Natural killer cell (primary cell): ENCODE measurements around the gene DIAPH1. TPM values are rescaled to one million over a fixed set of nuclear protein-coding genes. Genes with fewer than 3 reads are reported as not detected.
A peak's percentile ranks its signal among the peaks of the same experiment; 100 is the strongest.

Experiments used
- ATAC-seq, 3 donors: fragments of 150-1000 bp in 2 of 3; fragments of 200-7000 bp in 1 of 3; cut with Tn5 transposase; 1 replicate in 1 of 3; 2 replicates in 2 of 3; pipeline ENCODE4 v1.10.0; 2021; ENCODE audit warnings: mild to moderate bottlenecking in 2 of 3, moderate library complexity in 2 of 3
- DNase-seq, 2 donors: peaks; one replicate each; pipeline versions ENCODE4 v3.0.0 to v3.0.0-alpha.2; 2013 to 2021; ENCODE audit warnings: mixed read lengths in 1 of 2
- H3K27ac ChIP-seq: one replicate; pipeline ENCODE4 v1.5.1; 2013; ENCODE audit warnings: mild to moderate bottlenecking, low read length
- H3K27me3 ChIP-seq: one replicate; pipeline ENCODE4 v1.6.1; 2013; ENCODE audit warnings: low read length; ENCODE audit not compliant: control insufficient read depth, insufficient read depth
- H3K36me3 ChIP-seq: one replicate; pipeline ENCODE4 v1.6.1; 2013; ENCODE audit warnings: low read length; ENCODE audit not compliant: control insufficient read depth, insufficient read depth
- H3K4me1 ChIP-seq: one replicate; pipeline ENCODE4 v1.6.1; 2013; ENCODE audit warnings: low read length; ENCODE audit not compliant: control insufficient read depth, insufficient read depth
- H3K4me3 ChIP-seq: one replicate; pipeline ENCODE4 v1.5.1; 2013; ENCODE audit warnings: low read length
- H3K9me3 ChIP-seq: one replicate; pipeline ENCODE4 v1.6.1; 2013; ENCODE audit warnings: low read length; ENCODE audit not compliant: control insufficient read depth, insufficient read depth
- H3K27ac Mint-ChIP-seq, 2 donors: one replicate each; pipeline ENCODE4 v1.8.0; 2022; ENCODE audit warnings: mild to moderate bottlenecking in 2 of 2, mixed read lengths in 2 of 2, moderate library complexity in 1 of 2
- H3K27me3 Mint-ChIP-seq, 2 donors: one replicate each; pipeline ENCODE4 v1.8.0; 2022; ENCODE audit warnings: low read depth in 2 of 2, mixed read lengths in 2 of 2
- H3K36me3 Mint-ChIP-seq: one replicate; pipeline ENCODE4 v1.8.0; 2022; ENCODE audit warnings: mixed read lengths
- H3K4me1 Mint-ChIP-seq, 2 donors: one replicate each; pipeline ENCODE4 v1.8.0; 2022; ENCODE audit warnings: mixed read lengths in 2 of 2
- H3K4me3 Mint-ChIP-seq: one replicate; pipeline ENCODE4 v1.8.0; 2022; ENCODE audit warnings: mild to moderate bottlenecking, moderate library complexity, mixed read lengths
- H3K9me3 Mint-ChIP-seq, 2 donors: one replicate each; pipeline ENCODE4 v1.8.0; 2022; ENCODE audit warnings: mixed read lengths in 2 of 2
- WGBS: methylation state at CpG from one replicate; pipeline ENCODE4 v1.1.7; 2013; ENCODE audit warnings: missing lambda C conversion rate; ENCODE audit not compliant: insufficient coverage; 5-methylcytosine and 5-hydroxymethylcytosine counted together
- intact Hi-C: fragments of 100-400 bp; cut with micrococcal nuclease; formaldehyde crosslinking; loops from one replicate; pipeline ENCODE4 v1.14.2; 2022
- total RNA-seq, 4 donors: library from RNA; stranded (reverse); fragments of 120-200 nt in 1 of 4; gene quantifications; one replicate each; pipeline versions ENCODE4 v1.2.3 to v1.2.4, GENCODE V29; 2013 to 2022
- TF ChIP-seq, protein P1 (sequence below): fragments of 200-600 bp; IDR thresholded peaks from one replicate; pipeline ENCODE4 v1.8.0; 2022; ENCODE audit warnings: antibody characterized with exemption

The DIAPH1 gene
- total RNA-seq, 3 donors from 2014 or later (not counting 1 experiment from before 2014, with no cell fraction given): 410 to 456 (median 419) TPM

DNA sequence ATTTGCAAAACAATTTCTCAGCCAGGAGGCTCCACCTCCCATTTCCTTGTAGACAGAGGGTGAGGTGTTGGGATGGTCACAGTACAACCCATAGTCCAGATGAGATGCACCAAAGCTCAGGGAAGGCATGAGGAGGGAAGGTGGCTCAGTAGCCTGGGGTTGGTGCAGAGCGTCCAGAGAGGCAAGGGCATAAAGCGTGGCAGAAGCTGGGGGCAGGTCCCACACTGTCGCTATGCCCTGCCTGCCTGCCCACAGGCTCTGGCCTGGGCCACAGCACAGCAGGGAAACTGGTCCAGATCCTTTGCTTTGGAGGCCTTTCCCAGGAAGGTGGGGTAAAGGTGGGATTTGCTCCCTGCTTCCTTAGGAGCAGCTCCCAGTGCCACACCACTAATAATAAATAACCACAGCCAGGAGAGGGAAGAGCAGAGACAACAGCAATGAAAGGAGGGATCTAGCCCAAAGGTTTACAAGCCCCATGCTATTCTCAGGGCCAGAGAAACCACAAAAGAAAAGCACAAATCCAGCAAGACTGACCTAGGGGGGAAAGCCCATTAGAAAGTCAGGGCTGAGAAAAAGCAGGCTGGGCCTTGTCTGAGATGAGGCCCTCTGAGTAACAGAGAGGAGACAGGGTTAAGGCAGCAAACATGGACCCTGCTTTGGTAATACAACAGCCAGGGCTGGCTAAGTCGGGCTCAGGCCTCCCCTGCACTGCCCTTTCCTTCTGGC is 102.7 kb downstream of the DIAPH1 start:
- intact Hi-C loops: no loop called here
- H3K9me3 ChIP-seq: no peaks in the 10 kb centered on the region
- no peak for ATAC-seq
- peaks cover 53% of the 10 kb centered on the region for H3K4me1 ChIP-seq
- no peaks in the 10 kb centered on the region for H3K9me3 Mint-ChIP-seq
- no peak for DNase-seq
- H3K4me1 Mint-ChIP-seq: peaks cover 61 to 68% of the 10 kb centered on the region in 2 donors
- no peaks in the 10 kb centered on the region for H3K27me3 Mint-ChIP-seq
- H3K27ac ChIP-seq: no peak overlapping the region
- peaks cover 59% of the 10 kb centered on the region for H3K36me3 ChIP-seq
- H3K27me3 ChIP-seq: no peaks in the 10 kb centered on the region
- H3K4me3 Mint-ChIP-seq: no peak overlapping the region
- H3K4me3 ChIP-seq: no peak overlapping the region
- peak overlapping the region; percentile 74 to 82 for H3K27ac Mint-ChIP-seq
- 91% methylated on average over 4 of the region's 4 CpGs for WGBS
- peaks cover 15% of the 10 kb centered on the region for H3K36me3 Mint-ChIP-seq
- TF ChIP-seq, protein P1, sequence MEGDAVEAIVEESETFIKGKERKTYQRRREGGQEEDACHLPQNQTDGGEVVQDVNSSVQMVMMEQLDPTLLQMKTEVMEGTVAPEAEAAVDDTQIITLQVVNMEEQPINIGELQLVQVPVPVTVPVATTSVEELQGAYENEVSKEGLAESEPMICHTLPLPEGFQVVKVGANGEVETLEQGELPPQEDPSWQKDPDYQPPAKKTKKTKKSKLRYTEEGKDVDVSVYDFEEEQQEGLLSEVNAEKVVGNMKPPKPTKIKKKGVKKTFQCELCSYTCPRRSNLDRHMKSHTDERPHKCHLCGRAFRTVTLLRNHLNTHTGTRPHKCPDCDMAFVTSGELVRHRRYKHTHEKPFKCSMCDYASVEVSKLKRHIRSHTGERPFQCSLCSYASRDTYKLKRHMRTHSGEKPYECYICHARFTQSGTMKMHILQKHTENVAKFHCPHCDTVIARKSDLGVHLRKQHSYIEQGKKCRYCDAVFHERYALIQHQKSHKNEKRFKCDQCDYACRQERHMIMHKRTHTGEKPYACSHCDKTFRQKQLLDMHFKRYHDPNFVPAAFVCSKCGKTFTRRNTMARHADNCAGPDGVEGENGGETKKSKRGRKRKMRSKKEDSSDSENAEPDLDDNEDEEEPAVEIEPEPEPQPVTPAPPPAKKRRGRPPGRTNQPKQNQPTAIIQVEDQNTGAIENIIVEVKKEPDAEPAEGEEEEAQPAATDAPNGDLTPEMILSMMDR: no peak

DNA sequence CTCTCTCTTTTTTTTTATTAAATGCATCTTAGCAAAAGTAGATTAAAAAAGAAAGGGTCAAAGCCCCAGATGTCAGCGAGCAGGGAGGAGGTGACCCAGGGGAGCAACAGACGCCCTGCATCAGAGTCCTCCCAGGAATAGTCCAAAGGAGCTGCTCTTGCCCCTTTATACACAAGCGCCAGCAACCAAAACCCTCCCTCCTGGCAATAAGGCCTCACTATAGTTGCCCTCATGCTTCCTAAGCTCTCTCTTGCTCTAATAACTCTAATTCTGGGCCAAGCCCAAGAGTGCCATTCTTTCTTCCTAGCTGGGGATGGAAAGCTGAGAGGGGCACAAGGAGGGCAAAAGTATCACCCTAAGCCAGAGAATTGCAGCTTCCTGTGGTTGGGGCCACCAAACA is 103.7 kb downstream of the DIAPH1 start:
- 71% methylated on average over 3 of the region's 3 CpGs for WGBS
- Histone ChIP-seq H3K36me3 (peaks cover 51% of the 10 kb centered on the region), H3K4me3 (no peak overlapping the region), H3K4me1 (peaks cover 53% of the 10 kb centered on the region), H3K9me3 (no peaks in the 10 kb centered on the region), H3K27ac (peak overlapping the region; percentile 30), H3K27me3 (no peaks in the 10 kb centered on the region)
- DNase-seq (no peak), ATAC-seq (no peak)
- TF ChIP-seq, protein P1: no peak
- Mint-ChIP-seq H3K36me3 (peaks cover 15% of the 10 kb centered on the region), H3K4me1 (peaks cover 61 to 62% of the 10 kb centered on the region in 2 donors), H3K9me3 (no peaks in the 10 kb centered on the region), H3K27me3 (no peaks in the 10 kb centered on the region), H3K27ac (peak overlapping the region; percentile 74 to 82), H3K4me3 (peak overlapping the region; percentile 65)
- intact Hi-C loops: no loop called here

DNA sequence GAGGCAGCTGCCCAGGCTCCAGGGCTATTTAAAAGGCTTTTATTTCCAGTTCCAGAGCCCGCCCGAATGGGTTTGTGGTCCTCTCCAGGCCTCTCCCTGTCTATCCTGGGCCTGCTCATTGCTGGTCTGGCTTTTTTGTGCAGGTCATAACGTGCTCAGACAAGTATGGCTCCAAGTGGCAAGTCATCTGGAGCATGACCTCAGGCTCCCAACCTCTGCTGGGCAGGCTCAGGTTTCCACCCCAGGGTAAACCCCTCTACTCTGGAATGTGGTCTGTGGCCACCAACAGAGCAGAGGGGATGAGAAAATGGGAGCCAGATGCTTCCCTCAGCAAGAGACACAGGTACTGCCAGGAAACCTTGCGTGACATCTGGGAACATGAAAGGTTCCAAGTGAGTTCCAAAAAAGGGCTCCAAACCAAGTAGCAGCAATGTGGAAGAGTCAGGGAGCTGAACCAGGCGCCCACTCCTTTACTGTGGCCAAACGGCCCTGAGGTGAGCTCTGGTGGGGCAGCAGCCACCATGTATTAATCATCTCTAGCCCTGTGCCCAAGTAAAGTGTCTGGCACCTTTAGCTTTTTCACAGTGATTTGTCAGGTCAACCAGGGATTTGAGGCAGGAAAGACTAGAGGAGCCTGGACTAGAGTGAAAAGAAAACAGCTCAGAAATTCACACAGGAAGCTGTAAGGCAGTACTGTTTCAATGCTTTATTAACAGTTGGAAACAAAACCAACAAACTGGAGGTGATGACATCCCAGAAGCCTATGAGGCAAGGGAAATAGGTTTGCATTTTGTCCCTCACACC is 104.3 kb downstream of the DIAPH1 start:
- peaks cover 15% of the 10 kb centered on the region for H3K36me3 Mint-ChIP-seq
- peak overlapping the region; percentile 28 for H3K27ac ChIP-seq
- TF ChIP-seq, protein P1: no peak
- no peak overlapping the region for H3K4me3 ChIP-seq
- H3K4me1 ChIP-seq: peaks cover 53% of the 10 kb centered on the region
- H3K4me3 Mint-ChIP-seq: peak overlapping the region; percentile 95
- no peaks in the 10 kb centered on the region for H3K27me3 Mint-ChIP-seq
- ATAC-seq (peak; percentile 41 to 54 (median 41)), DNase-seq (no peak)
- no peaks in the 10 kb centered on the region for H3K9me3 ChIP-seq
- H3K36me3 ChIP-seq: peaks cover 46% of the 10 kb centered on the region
- no peaks in the 10 kb centered on the region for H3K27me3 ChIP-seq
- intact Hi-C loops: loop anchor here (5.0 kb wide), 2 partner anchors 102 to 187 kb away; partner anchors contain the start of gene PCDHGA10
- 78% methylated on average over 6 of the region's 6 CpGs for WGBS
- peaks cover 60 to 66% of the 10 kb centered on the region in 2 donors for H3K4me1 Mint-ChIP-seq
- peak overlapping the region; percentile 74 to 82 for H3K27ac Mint-ChIP-seq
- H3K9me3 Mint-ChIP-seq: no peaks in the 10 kb centered on the region
